ENCODE data around the gene ZNF532.

Gene ZNF532

DNA sequence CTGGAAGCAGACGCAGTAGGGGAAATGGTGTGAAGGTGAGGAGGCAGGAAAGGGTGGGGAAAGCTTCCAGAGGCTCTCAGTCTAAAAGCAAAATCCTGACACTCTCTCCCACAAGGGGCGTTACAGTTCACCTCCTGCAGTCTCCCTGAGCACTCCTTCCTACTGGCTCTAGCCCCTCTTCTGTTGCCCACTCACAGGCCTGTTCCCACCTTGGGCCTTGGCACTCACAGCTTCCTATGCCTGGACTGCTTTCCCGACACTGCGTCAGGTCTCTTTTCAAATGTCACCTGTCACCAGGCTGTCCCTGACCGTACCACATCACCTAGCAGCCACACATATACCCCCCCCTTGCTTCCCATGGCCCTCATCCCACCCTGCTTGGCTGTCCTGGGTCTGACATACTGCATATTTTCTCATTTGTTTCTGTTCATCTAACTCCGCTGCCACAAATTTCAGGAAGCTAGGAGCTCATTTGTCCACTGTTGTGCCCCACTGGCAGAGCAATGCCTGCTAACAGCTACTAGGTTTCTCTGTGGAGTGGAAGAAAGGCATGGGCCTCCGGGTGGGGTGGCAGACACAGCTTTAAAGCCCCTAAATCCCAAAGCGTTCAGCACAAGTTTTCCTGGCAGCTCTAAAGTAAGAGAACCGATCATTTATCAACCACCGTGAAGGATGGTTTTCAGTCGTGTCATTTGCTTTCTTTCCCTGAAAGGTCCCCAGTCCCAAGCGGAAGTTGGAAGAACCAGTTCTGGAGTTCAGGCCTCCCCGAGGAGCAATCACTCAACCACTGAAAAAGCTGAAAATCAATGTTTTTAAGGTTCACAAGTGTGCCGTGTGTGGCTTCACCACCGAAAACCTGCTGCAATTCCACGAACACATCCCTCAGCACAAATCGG is 118.8 kb downstream of the ZNF532 start:
- DNase-seq, result no peak

DNA sequence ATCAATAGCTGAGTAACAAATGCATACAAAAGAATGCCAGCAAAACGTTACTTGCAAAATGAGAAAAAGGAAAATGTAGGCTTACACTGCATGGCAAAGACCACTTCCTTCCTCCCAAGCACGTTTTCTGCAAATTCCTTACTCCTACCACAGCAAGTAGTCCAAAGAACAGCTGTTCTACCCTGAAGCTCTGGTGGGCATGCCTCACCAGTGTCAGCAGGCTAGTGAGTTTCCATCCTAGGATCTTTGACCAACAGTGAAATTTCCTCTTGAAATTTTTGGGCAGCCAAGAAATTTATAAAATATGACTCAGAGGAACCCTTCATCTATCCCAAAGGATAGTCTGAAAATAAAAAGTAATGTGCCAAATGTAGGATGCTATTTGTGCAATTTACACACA is 123.9 kb downstream of the ZNF532 start:
- no peak for DNase-seq

DNA sequence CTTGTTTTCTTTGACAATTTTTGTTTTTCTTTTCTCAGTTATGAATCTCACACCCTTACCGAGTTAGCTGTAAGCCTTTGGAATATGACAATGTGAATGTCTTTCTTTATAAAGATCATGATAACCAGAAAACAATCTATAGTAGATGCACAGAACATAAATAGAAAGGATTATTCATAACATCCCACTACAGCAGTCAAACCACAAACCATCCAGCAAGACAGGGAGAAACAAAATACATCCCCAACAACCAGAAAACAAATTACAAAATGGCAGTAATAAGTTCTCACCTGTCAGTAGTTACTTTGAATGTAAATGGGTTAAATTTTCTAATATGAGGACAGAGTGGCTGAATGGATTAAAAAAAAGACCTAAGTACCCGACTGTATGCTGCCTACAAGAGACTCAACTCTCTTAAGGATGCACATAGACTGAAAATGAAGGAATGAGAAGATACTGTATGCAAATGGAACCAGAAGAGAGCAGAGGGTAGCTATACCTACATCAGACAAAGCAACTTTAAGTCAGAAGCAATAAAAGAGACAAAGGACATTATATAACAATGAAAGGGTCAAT is 124.6 kb downstream of the ZNF532 start:
- DNase-seq, result no peak

DNA sequence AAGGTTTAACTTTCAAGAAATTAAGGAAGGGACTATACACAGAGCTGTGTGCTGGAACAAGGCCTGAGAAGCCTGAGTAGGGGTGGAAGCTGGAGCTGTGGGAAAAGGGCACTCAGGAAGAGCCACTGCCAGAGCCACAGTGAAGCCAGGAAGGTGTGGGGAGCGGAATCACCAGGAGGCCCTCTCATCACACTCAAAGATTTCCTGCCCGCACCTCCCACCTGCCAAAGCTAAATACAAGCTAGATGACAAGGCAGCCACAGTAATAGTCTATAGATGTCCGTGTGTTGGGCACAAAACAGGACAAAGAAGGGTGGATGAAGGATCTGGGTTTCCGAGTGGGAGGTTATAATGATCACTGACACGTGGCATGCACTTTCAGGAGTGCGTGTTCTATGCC is 126.0 kb downstream of the ZNF532 start:
- no peak for DNase-seq

DNA sequence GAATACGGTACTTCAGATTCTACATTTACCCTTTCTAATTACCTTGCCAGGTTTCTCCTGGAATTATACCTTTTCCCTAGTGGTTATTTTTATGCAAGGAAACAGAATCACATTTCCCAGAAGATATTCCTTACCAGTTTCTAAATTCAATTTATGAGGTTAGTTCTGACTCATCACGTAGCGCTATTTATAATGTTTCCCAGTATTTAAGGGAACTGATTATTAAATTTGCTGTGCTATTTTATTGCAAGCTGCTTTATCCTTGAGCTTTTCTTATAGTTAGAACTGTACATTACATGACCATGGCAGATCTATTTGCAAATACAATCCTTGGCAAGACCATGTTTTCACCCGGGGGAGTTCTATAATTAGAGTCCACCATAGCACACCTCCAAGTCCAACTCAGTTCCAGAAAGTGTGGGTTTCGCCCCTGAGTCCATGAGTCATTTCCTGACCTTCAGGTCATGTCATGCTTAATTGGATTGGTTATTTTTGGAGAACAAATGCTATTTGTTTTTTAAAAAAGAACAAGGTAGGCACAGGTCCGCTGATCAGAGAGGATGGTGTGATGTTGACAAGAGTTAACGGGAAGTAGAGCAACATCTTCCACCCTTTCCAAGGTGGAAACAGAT is 126.6 kb downstream of the ZNF532 start:
- DNase-seq, result no peak

DNA sequence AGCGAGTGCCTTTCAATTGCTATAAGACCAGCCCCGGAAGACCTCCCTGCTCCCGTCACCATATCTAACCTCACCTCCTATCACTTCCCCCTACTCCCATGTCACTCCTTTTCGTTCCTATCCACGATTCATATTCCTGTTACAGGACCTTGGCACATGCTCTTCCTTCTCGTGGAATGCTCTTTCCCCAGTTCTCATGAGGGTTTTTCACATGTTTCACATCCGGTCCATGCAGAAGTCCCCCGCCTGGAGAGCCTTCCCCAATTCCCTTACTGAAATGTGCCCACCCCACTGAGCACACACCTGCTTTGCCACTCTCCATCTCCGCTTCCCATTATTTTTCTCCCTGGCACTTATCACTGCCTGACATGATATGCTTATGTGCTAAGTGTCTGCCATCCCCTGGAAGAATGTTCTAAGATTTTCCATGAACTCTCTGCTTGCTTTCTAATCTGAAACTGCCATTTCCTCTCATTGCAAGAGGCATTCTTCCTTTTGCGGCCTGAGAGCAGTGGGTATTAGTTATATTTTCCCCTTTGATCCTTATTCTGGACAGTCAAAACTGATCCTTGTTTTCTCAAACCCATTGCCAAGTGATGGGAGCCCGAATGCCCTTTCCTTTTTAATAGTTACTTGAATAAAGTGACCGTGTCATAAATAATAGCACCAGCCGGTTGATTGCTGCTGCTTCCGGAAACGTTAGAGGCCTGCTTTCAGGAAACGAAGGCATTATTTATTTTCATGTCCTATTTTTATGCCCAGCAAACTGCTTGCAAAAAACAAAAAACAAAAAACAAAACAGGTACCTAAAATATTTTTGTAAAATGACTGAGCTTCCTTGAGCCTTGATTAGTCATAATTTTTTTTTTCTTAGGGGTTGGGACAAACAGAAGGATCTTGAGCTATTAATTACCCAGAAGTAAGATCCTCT is 127.9 kb downstream of the ZNF532 start:
- DNase-seq, result no peak

DNA sequence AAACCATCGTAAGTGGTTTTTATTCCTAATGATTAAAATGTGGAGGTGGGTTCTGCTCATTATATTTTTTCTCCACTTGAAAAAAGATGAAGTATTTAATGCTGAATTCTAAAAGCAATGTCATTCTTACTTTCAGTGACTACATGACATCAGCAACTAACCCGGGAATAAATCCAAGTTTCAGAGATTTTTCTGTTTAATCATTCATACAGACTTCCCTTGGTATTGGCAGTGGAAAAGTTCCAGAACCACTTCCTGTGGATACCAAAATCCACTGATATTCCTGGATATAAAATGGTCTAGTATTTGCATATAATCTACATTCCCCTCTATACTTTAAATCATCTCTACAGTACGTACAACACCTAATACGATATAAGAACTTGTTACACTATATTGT is 128.6 kb downstream of the ZNF532 start:
- DNase-seq, result no peak

DNA sequence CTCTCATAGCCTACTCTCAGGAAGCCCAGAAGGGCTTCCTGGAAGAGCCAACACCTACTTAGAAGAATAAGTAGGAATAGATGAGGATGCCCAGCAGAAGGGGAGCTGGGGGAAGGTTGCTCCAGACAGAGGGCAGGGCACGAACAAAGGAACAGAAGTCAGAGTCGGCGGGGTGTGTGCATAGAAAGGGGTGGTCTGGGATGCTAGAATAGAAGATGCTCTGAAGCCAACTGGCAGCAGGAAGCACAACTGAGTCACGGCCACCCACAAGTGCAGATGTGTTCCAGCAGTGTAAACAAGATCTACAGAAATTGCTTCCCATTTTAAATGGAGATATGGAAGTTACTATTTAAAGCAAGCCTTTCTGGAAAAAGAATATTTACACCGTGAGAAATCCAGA is 131.0 kb downstream of the ZNF532 start:
- DNase-seq, result no peak

DNA sequence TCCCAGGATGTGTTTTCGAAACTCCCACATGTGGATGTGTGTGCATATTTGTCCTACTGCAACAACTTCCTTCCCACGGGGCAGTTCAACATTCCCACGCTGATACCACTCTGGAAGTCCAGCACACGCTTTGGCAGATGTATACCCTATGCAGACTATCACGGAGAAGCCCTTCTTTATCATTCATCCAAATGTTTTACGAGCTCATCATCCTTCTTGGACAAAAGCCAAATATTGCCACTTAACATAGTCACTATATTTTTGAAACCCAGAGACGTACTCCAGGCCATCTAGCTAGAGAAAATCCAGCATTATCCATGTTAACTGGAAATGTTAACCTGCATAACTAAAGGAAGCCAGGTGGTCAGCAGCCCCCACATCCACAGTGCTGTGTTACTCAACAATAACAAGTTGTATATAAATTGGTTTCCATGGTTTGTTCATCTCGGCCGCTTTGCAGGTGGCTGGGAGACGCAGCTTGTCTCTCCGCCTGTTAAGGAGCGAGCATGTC is 131.5 kb downstream of the ZNF532 start:
- no peak for DNase-seq

DNA sequence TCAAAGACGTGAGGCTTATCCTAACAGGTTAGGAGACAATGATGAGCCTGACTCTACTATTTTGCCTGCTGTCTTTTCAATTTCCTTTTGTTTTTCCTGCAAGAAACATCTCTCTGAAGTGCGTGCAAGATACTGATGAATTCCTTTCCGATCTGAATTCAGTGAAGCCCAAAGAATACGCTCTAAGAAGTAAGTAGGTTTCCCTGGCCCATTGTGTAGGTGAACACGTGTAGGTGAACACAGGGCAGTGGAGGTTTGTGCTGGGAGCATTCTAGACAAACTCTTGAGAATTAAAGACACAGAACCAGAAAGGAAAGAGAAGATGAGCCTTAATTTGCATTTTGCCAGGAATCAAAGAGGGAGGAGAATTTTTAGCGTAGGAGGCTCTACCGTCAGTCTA is 132.0 kb downstream of the ZNF532 start:
- no peak for DNase-seq

DNA sequence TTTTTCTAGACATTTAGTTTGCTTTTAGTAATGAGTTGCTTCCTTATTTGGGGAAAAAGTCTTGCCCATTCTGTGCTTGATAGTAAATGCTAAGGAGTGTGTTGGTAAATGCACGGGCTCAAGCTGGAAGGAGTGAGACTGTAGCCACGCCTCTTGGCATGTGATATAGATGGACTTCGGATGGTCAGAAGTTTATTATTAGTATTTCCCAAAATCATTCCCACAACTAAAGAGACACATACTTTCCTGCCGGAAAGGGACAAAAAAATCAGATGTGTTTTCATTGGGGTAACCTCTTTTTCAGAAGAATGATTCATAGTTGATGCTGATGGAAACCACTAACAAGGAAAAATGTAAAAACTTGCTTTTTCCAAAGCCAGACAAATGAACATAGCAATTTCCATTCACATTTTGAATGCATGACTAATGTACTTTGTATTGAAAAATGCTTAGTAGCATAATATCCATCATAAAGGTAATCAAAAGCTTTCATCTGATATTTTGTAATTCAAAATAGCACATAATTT is 133.2 kb downstream of the ZNF532 start:
- no peak for DNase-seq

DNA sequence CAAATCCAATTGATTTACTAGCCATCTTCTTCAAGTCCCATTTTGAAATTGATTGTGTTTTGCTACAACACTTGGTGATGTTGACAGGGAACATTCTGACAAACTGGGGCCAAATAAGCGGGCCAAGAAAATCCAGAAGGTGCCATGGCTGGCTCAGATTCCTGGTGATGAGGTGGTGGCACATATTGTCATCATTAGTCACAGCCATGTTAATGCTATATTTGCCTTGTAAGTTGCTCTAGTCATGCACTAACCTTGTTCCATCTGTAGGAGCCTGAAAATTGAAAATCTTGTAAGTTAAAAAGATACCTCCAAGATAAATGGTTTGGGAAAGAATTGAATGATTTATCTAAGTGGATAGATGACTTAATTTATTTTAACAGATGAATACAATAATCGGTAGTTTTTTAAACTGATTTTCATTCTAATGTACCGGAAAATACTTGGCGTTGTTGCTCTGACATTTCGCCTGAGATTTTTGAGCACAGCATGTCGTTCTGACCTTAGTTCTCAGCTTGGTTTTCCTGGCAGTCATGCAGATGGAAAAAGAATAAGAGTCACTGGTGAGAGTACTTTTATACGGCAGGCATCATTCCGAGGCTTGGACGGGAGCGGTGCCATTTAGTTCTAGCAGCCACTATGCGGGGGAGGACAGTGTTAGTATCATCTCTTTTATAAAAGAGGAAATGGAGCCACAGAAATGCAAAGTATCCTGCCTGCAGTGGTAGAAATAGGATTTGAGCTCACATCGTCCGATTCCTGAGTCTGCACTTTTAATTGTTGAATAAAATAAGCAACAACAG is 133.9 kb downstream of the ZNF532 start:
- DNase-seq, result no peak

DNA sequence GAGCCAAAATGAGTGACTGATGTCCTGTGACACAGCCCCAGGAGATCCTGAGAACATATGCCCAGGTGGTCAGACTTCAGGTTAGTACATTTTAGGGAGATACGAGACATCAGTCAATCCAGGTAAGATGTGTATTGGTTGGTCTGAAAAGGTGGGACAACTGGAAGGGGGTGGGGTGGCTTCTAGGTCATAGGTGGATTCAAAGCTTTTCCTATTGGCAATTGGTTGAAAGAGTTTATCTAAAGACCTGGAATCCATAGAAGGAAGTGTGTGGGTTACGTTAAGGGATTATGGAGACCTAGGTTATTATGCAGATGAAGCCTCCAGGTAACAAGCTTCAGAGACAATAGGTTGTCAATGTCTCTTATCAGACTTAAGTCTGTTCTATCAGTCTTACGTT is 136.5 kb downstream of the ZNF532 start:
- DNase-seq, result no peak

DNA sequence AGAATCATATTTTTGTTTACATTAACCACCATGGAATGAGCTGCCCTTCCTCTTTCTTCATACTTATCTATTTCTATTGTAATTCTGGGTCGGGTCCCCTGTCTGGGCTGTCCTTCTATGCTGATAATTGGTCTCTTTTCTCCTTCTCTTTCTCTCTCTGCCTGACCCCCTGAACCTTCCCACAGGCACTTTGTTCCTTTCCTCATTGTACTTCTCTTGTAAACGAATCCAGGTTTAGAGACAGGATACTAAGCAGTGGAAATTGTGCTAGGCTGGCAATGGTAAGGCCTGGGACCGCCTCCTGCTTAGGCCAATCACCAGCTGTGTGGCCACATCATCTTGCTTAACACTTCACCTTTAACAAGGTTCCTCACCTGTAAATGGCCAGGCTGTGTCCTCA is 137.0 kb downstream of the ZNF532 start:
- DNase-seq, result no peak

DNA sequence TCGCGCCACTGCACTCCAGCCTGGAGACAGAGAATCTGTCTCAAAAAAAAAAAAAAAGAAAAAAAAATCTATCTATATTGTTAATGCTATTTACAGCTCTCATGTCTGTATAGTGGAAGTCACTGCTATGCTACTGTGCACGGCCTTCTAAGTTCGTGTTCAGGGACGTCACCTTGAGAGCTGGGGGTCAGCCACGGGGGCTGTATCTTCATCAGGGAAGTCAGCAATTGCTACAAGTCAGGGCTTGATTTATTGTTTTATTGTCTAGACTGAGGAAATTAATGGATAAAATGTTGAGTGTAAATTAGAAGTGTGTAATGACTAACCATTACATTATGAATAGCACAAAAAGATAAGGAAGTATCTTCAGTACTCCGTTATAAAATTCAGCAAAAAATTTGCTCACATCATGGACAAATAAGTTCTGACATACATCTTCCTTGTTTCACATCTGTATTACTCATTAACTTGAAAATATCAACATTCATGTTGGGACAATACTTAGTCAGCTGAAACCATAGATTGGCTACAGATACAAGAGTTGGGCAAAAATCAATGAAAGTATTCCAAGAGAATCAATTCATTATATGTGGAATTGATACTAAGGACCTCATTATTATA is 138.4 kb downstream of the ZNF532 start:
- no peak for DNase-seq

DNA sequence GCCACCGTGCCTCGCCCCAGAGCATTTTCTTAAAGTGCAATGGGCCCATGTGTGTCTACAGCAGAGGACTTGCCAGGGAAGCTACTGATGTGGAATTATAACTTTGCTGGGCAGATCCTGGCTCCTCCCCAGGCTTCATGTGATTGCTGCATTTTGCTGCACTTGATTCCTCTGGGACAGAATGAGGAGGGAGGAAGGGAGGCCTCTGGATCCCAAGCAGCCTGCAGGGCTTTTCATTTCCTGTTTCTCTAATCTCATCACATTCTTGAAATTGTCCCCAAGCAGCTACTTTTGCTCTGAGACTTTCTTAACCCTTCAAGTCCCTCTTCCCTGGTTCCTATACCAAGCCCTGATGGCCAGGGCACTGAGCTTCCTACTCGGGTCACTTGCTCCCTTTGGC is 140.6 kb downstream of the ZNF532 start:
- DNase-seq, result no peak

DNA sequence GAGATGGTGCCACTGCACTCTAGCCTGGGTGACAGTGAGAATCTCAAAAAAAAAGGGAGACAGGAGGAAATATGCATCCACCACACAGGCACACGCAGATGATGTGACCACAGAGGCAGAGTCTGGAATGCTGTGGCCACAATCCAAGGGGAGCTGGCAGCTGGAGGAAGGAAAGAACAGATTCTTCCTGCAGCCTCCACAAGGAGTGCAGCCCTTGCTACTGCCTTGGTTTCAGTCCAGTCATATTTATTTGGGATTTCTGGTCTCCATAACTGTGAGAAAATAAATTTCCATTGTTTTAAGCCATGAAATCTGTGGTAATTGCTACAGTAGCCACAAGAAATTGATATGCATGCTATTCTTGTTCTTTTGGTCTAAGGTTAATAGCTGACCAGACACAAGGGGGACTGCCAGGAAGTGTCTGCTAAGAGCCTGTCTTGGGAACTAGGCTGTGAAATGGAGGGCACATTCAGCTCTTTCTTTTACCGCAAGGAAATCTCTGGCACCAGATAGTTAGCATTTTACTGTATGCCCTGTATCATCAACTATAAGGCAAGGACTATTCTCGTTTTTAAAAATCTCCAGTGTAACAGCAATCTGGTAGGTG is 141.9 kb downstream of the ZNF532 start:
- DNase-seq, result no peak

DNA sequence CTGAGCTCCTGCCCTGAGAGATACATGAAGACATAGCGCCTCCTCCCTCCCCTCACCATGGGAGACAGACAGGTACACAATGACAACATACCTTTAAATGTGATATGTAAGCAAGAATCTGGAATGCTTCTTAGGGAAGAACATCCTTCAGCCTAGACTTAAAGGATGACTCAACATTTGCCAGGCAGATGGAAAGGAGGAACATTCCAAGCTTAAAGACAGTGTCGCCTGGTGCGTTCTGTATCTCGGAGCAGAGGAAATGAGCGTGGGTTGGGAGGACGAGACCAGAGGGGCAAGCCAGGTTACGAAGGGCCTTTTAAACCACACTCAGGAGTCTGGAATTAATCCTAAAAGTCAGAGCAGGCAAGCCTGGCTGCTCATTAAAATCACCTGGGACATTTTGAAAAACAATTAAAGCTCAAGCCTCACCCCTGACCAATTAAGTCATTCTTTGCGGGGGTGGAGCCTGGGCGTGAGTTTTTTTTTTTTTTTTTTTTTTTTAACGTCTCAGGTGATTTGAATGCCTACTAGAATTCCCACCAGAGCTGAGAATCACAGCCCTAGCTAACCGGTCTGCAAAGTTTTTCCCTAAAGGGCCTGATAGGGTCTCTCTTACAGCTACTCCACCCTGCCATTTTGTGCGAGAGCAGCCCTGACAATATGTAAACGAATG is 143.8 kb downstream of the ZNF532 start:
- DNase-seq, result no peak

DNA sequence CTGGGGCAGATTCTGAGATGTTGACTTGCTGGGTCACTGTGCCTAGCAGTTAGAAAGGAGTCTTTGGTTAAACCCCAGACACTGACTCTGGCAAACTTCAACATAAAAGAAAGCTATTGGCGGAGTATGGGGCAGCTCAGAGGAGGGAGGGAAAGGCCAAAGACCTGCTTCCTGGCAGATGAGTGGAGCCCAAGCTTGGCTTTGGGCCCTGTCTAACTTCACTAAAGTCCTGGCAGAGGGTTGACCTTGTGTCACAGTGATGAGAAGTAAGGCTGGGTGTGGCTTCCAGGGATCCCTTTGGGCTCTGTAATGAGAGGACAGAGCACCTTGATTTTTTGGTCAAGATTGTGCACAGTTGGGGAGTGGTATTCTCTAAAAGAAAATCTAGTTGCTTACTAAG is 145.2 kb downstream of the ZNF532 start:
- no peak for DNase-seq

DNA sequence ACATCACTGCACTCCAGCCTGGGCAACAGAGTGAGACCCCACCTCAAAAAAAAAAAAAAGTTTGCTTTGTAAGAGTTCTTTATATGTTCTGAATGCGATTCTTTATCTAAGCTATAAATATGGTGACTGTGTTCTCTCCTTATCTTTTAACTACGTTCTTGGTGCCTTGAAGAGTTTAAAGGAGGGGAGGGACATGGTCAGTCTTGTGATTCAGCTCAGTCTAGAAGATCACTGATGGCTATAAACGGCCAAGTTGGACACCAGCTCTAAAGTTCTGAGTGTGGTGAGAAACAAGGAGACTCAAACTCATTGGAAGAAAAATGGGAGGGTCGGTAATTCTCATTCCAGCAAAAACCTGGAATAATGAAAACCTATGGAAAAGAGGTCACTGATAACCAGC is 146.6 kb downstream of the ZNF532 start:
- no peak for DNase-seq
